Lower leg skin (tissue), 4 donors: ENCODE results near the gene SLC8A1. TPM values are rescaled to one million over a fixed set of nuclear protein-coding genes. Genes with fewer than 3 reads are reported as not detected.
"Not testable (repeated sequence)": the region's sequence is repeated elsewhere in the genome, so short reads cannot be mapped to it uniquely, and the experiment has no call there.

ENCODE experiments used
- DNase-seq, 2 donors: peaks; one replicate each; pipeline ENCODE4 v3.0.0-alpha.2; 2019; ENCODE audit warnings: low spot score in 2 of 2
- H3K4me3 ChIP-seq: fragments of 200-600 bp; sonication (generic); 2 replicates; pipeline ENCODE4 v1.5.1; 2017; ENCODE audit warnings: mild to moderate bottlenecking, low read depth; ENCODE audit not compliant: poor library complexity, severe bottlenecking
- POLR2A ChIP-seq, 2 donors: fragments of 450-650 bp; IDR thresholded peaks; one replicate each; pipeline ENCODE4 v1.6.1; 2016 to 2017; ENCODE audit warnings: antibody characterized with exemption in 2 of 2, mild to moderate bottlenecking in 1 of 2, moderate library complexity in 1 of 2
- WGBS, 2 donors: methylation state at CpG; one replicate each; pipeline ENCODE4 v1.1.5; 2018; 5-methylcytosine and 5-hydroxymethylcytosine counted together
- intact Hi-C: fragments of 100-400 bp; cut with DNase I; formaldehyde crosslinking; loops from one replicate; pipeline ENCODE4 v1.15.0; 2023; ENCODE audit warnings: low total_unique reads
- total RNA-seq, 4 donors: library from RNA; depleted of rRNA; stranded (reverse); fragments of >200 nt; gene quantifications; one replicate each; pipeline ENCODE4 v1.1.0, GENCODE V29; 2016
- TF ChIP-seq, protein P1 (sequence below), 3 donors: fragments of 450-650 bp; IDR thresholded peaks; one replicate each; pipeline ENCODE4 v1.5.1; 2016; ENCODE audit warnings: antibody characterized with exemption in 3 of 3, mild to moderate bottlenecking in 3 of 3, moderate library complexity in 2 of 3

SLC8A1 gene
- total RNA-seq, 4 donors from 2014 or later, result 7.5 to 21.2 (median 13.0) TPM

DNA sequence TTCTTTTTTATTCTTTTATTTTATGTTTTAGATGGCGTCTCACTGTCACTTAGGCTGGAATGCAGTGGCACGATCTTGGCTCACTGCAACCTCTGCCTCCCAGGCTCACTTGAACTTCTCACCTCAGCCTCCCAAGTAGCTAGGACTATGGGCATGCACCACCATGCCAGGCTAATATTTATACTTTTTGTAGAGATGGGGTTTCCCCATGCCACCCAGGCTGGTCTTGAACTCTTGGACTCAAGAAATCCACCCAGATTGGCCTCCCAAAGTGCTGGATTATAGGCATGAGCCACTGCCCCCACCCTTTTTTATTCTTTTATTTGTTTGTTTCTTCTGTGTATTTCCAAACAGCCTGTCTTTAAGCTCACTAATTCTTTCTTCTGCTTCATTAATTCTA, 366.1 kb downstream of the SLC8A1 start:
- no peak for DNase-seq
- TF ChIP-seq, protein P1, sequence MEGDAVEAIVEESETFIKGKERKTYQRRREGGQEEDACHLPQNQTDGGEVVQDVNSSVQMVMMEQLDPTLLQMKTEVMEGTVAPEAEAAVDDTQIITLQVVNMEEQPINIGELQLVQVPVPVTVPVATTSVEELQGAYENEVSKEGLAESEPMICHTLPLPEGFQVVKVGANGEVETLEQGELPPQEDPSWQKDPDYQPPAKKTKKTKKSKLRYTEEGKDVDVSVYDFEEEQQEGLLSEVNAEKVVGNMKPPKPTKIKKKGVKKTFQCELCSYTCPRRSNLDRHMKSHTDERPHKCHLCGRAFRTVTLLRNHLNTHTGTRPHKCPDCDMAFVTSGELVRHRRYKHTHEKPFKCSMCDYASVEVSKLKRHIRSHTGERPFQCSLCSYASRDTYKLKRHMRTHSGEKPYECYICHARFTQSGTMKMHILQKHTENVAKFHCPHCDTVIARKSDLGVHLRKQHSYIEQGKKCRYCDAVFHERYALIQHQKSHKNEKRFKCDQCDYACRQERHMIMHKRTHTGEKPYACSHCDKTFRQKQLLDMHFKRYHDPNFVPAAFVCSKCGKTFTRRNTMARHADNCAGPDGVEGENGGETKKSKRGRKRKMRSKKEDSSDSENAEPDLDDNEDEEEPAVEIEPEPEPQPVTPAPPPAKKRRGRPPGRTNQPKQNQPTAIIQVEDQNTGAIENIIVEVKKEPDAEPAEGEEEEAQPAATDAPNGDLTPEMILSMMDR (IDR thresholded peaks at IDR 0.05), result no peak
- no peak for TF ChIP-seq POLR2A (IDR thresholded peaks at IDR 0.05)
- intact Hi-C loops, result no loop called here
- WGBS, 2 donors, result 83 to 85% methylated on average over 2 of the region's 2 CpGs
- no peak overlapping the region for H3K4me3 ChIP-seq

DNA sequence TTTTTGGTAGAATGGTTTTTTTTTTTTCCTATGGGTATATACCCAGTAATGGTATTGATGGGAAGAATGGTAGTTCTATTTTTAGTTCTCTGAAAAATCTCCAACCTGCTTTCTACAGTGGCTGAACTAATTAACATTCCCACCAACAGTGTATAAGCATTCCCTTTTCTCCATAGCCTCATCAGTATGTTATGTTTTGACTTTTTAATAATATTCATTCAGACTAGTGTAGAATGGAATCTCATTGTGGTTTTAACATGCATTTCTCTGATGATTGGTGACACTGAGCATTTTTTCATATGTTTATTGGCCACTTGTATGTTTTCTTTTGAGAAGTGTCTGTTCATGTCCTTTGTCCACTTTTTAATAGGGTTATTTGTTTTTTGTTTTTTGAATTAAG, 378.6 kb downstream of the SLC8A1 start:
- DNase-seq, H3K4me3 ChIP-seq, intact Hi-C loops: not testable (repeated sequence)

DNA sequence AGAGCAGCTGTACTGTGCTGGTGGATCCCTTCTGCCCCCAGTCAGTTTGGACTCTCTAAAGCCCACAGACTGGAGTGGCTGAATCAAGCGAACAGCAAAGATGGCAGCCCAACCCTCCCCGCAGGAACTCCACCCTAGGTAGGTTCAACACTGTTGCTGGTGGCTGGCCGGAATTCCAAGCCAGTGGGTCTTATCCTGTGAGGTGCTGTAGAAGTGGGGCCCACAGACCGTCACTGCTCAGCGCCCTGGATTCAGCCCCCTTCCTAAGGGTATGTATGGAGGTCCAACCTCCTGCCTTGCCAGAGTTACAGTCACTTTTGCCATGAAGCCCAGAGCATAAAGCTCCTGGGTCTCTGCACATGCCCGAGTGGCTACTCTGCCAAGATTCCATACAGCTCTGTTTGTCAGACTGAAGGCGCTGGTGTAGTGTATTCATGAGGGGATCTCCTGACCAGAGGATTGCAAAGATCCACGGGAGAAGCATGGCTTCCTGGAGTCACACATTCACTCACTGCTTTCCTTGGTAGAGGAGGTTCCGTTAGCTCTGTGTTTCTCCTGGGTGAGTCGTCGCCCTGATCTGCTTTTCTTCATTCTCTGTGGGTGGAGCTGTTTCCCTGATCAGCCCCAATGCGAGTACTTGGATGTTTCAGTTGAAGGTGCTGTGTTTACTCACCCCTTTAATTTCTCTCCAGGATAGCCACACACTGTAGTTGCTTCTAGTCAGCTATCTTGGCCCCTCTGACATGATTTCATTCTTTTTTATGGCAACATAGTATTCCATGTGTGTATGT, 379.3 kb downstream of the SLC8A1 start:
- 92 to 94% methylated on average over 11 to 12 of the region's 12 CpGs for WGBS, 2 donors
- no peak for DNase-seq
- no peak for TF ChIP-seq POLR2A (IDR thresholded peaks at IDR 0.05)
- TF ChIP-seq, protein P1 (IDR thresholded peaks at IDR 0.05), result no peak
- intact Hi-C loops, result no loop called here
- H3K4me3 ChIP-seq, result no peak overlapping the region

DNA sequence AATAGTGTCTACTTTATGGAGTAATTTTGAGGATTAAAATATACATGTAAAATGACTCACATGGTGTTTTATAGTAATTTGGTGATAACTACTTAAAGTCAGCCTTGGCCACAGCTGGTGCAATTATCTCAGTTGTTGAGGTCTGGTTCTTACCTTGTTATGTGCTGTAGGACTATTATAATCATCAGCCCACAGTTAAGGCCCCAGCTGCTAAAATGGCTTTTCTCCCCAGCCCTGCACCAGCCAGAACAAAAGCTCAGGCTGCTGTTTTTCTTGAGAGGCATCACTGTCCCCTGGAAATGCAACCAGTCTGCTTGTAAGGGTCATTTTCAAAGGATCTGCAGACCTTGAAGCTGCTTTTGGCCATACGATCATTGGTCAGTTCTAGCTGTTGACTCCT, 389.5 kb downstream of the SLC8A1 start:
- intact Hi-C loops, result no loop called here
- TF ChIP-seq, protein P1 (IDR thresholded peaks at IDR 0.05), result no peak
- no peak for TF ChIP-seq POLR2A (IDR thresholded peaks at IDR 0.05)
- no peak for DNase-seq
- H3K4me3 ChIP-seq, result no peak overlapping the region
- WGBS, 2 donors, result 87 to 93% methylated on average over 1 of the region's 1 CpG

DNA sequence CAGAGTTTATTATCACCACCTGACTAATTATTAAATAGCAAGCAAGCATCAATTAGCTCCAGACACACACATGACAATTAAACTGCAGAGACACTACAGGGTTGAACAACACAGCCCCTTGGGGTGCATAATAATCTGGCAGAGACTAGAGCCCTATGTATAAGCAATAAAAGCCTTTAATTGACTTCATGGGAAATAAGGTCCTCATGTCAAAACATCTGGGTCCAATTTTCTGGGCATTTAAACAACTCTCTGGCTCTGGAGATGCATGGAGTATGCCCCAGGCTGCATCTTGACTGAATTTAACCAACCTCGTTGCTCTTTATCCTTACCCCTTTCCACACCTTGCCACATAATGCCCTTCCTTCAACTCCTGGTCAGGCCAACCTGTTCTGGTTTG, 402.1 kb downstream of the SLC8A1 start:
- TF ChIP-seq, protein P1 (IDR thresholded peaks at IDR 0.05), result no peak
- TF ChIP-seq POLR2A (IDR thresholded peaks at IDR 0.05), result no peak
- no peak overlapping the region for H3K4me3 ChIP-seq
- DNase-seq, result no peak
- intact Hi-C loops, result no loop called here
- 29 to 30% methylated on average over 1 of the region's 1 CpG for WGBS, 2 donors

DNA sequence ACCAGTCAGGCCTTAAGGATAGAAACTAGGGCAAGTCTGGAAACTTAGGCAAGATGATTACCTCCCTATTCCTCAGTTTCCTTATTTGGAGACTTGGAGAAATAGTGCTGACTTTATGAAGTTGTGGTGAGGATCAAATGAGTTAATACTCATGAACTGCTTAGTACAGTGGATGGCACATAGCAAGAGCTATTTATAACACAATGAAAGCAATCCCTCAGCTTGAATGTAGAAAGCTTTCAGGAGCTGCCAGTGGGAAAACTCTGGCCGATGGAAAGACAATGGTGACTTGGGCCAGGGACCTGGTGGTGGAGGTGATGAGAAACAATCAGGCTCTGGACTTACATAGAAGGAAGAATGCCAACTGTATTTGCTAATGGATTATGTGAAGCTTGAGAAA, 403.4 kb downstream of the SLC8A1 start:
- intact Hi-C loops, result no loop called here
- TF ChIP-seq, protein P1 (IDR thresholded peaks at IDR 0.05), result no peak
- TF ChIP-seq POLR2A (IDR thresholded peaks at IDR 0.05), result no peak
- DNase-seq, result no peak
- 54 to 67% methylated on average over 1 of the region's 1 CpG for WGBS, 2 donors
- no peak overlapping the region for H3K4me3 ChIP-seq
